Heart left ventricle (tissue), 13 donors: ENCODE results near the gene RAD23A.

Source experiments
- POLR2A ChIP-seq, 2 donors: fragments of 450-650 bp; IDR thresholded peaks; one replicate each; pipeline ENCODE4 v1.6.1; 2017; ENCODE audit warnings: antibody characterized with exemption in 2 of 2, mild to moderate bottlenecking in 2 of 2, moderate library complexity in 2 of 2
- TF ChIP-seq, protein P1 (sequence below), 12 donors: fragments of 200-600 bp; sonication (generic) in 4 of 12; IDR thresholded peaks; one replicate each; pipeline versions ENCODE4 v1.5.0 to v1.8.0; 2018 to 2022; ENCODE audit warnings: antibody characterized with exemption in 12 of 12, mild to moderate bottlenecking in 5 of 12
- donor health status: ischemic (EF 13 %, LVEDD 7.1; RV severe dilation, severe dysfunction).
- donor health status: DM: no; HTN: yes; CAD: no.
- donor health status: DM: no; HTN: no; CAD: no.
- donor health status: ischemic (EF 25% LVEDD 6.9; RV normal size, moderate dysfunction).
- donor health status: ischemic (EF 25% LVEDD 5.7; RV mildly dilated, moderate dysfunction).
- donor health status: ischemic (EF 35%, LVEDD 5.7; RV mildly dilated, moderate dysfunction).
- donor health status: nonischemic (EF 11% LVEDD 7.7; RV severe dilation, severe dysfunction).
- donor health status: DM: yes; HTN: yes; CAD: no.
- donor health status: PGD.
- donor health status: ischemic (EF 29% LVEDD 5.4; RV normal size, mild dysfunction).
- donor health status: nonischemic (EF 23%, LVEDD 6.1; RV moderate dilation, normal function).

DNA sequence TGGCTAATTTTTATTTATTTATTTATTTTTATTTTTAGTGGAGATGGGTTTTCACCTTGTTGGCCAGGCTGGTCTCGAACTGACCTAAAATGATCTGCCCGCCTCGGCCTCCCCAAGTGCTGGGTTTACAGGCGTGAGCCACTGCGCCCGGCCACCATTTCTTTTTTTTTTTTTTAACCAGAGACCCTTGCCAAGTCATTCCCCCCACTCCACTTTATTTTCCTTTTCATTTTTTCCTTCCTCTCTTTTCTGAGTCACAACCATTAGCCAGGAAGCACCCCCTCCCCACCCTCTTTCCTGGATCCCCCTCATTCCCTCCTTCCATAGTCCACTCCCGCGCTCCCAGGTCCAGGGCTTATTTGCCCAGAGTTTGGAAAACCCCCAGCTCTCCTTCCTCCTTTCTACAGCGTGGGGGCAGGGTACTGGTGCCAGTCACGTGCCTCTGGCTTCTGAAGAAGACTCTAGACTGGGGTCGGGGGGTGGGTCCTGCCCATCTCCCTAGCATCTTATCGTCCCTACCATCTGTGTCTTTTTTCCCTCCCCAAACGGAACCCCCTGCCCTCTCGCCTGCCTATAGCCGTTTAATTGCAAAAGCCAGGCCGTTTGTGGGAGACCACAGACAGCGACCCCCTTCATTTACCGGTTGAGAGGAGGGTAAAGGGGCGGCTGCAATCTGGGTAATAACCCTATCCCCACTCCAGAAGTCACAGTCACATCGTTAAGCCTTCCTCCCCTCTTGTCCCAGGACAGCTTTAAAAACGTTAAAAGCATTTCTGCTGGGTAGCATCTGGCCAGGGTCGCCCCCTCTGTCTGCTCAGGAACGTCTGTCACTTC is 8.4 kb upstream of the RAD23A start:
- TF ChIP-seq, protein P1, sequence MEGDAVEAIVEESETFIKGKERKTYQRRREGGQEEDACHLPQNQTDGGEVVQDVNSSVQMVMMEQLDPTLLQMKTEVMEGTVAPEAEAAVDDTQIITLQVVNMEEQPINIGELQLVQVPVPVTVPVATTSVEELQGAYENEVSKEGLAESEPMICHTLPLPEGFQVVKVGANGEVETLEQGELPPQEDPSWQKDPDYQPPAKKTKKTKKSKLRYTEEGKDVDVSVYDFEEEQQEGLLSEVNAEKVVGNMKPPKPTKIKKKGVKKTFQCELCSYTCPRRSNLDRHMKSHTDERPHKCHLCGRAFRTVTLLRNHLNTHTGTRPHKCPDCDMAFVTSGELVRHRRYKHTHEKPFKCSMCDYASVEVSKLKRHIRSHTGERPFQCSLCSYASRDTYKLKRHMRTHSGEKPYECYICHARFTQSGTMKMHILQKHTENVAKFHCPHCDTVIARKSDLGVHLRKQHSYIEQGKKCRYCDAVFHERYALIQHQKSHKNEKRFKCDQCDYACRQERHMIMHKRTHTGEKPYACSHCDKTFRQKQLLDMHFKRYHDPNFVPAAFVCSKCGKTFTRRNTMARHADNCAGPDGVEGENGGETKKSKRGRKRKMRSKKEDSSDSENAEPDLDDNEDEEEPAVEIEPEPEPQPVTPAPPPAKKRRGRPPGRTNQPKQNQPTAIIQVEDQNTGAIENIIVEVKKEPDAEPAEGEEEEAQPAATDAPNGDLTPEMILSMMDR (IDR thresholded peaks at IDR 0.05), result no peak
- TF ChIP-seq POLR2A (IDR thresholded peaks at IDR 0.05), result no peak
